DND-41 (cell line): ENCODE results near the gene DNAH8.

Source experiments
- EZH2 ChIP-seq: IDR thresholded peaks from 3 replicates; pipeline ENCODE4 v1.6.1; 2012; ENCODE audit warnings: borderline replicate concordance, low read depth, mild to moderate bottlenecking, moderate library complexity, low read length, inconsistent platforms; ENCODE audit not compliant: severe bottlenecking
- TF ChIP-seq, protein P1 (sequence below): IDR thresholded peaks from 2 replicates; pipeline ENCODE4 v1.5.1; 2012; ENCODE audit warnings: borderline replicate concordance, low read length, moderate library complexity, mild to moderate bottlenecking; ENCODE audit not compliant: poor library complexity, severe bottlenecking; ENCODE audit errors: extremely low read depth

DNA sequence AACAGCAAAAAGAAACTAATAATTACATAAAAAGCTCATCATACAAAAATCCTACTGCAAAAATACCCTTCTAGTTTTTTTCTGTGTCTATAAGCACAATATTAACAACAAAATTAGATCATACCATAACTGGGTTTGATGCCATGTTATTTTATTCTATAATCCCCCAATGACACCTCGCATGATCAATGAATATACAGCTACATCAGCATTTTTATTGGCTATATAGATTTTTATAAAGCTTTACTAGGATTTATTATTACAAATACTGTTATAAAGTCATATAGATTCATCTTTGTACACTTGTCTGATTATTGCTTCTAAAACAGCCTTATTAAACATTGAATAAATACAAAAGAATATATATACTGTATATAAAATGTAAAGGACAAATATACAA, 288.4 kb downstream of the DNAH8 start:
- TF ChIP-seq, protein P1, sequence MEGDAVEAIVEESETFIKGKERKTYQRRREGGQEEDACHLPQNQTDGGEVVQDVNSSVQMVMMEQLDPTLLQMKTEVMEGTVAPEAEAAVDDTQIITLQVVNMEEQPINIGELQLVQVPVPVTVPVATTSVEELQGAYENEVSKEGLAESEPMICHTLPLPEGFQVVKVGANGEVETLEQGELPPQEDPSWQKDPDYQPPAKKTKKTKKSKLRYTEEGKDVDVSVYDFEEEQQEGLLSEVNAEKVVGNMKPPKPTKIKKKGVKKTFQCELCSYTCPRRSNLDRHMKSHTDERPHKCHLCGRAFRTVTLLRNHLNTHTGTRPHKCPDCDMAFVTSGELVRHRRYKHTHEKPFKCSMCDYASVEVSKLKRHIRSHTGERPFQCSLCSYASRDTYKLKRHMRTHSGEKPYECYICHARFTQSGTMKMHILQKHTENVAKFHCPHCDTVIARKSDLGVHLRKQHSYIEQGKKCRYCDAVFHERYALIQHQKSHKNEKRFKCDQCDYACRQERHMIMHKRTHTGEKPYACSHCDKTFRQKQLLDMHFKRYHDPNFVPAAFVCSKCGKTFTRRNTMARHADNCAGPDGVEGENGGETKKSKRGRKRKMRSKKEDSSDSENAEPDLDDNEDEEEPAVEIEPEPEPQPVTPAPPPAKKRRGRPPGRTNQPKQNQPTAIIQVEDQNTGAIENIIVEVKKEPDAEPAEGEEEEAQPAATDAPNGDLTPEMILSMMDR, result no peak
- no peak for TF ChIP-seq EZH2
